IMR-90 (cell line): ENCODE results near the gene RSRC1. TPM values are rescaled to one million over a fixed set of nuclear protein-coding genes. Genes with fewer than 3 reads are reported as not detected.

Experiments used
- ATAC-seq: fragments of 200-7000 bp; cut with Tn5 transposase; 2 replicates; pipeline ENCODE4 v1.9.1; 2020; ENCODE audit warnings: low read depth, mild to moderate bottlenecking, moderate library complexity
- BruUV-seq: library from RNA; stranded (reverse); fragments of 400-500 nt; replicated peaks from 2 replicates; lab custom pipeline; 2021; lab: Mats Ljungman, UMichigan
- CTCF ChIA-PET: fragments of 300-600 bp; formaldehyde crosslinking; extraction: SDS; loops from one replicate; lab custom pipeline; 2021; ENCODE audit warnings: antibody characterized with exemption; lab: Yijun Ruan, JAX
- POLR2A ChIA-PET: fragments of 300-600 bp; sonication (Branson Sonifier 250); formaldehyde crosslinking; loops from one replicate; lab custom pipeline; 2022; ENCODE audit warnings: antibody characterized with exemption; ENCODE audit not compliant: unreplicated experiment; lab: Charles Lee
- DNase-seq: peaks from one replicate; pipeline ENCODE4 v3.0.0; 2013
- H2AFZ ChIP-seq: replicated peaks from 2 replicates; pipeline ENCODE3; 2013; ENCODE audit warnings: low read length, mild to moderate bottlenecking; ENCODE audit not compliant: poor library complexity
- H2AK5ac ChIP-seq: 2 replicates; pipeline ENCODE4 v1.6.1; 2013; ENCODE audit warnings: low read depth, low read length, inconsistent platforms
- H2AK9ac ChIP-seq: replicated peaks from 2 replicates; pipeline ENCODE3; 2013; ENCODE audit warnings: mild to moderate bottlenecking, low read depth, low read length, moderate library complexity; ENCODE audit not compliant: poor library complexity
- H2BK120ac ChIP-seq: 2 replicates; pipeline ENCODE4 v1.6.1; 2013; ENCODE audit warnings: low read depth, low read length, inconsistent platforms
- H2BK15ac ChIP-seq: 3 replicates; pipeline ENCODE4 v1.6.1; 2013; ENCODE audit warnings: low read depth, low read length, inconsistent platforms
- H2BK20ac ChIP-seq: 2 replicates; pipeline ENCODE4 v1.6.1; 2013; ENCODE audit warnings: low read depth, mild to moderate bottlenecking, inconsistent platforms, low read length, moderate library complexity
- H2BK5ac ChIP-seq: 2 replicates; pipeline ENCODE4 v1.6.1; 2013; ENCODE audit warnings: mild to moderate bottlenecking, low read depth, low read length, inconsistent platforms; ENCODE audit not compliant: poor library complexity, severe bottlenecking
- H3K14ac ChIP-seq: replicated peaks from 2 replicates; pipeline ENCODE4 v1.6.1; 2013; ENCODE audit warnings: low read depth, low read length, inconsistent platforms
- H3K18ac ChIP-seq: 2 replicates; pipeline ENCODE4 v1.6.1; 2013; ENCODE audit warnings: low read depth, low read length, control low read depth
- H3K23ac ChIP-seq: 2 replicates; pipeline ENCODE4 v1.6.1; 2013; ENCODE audit warnings: low read depth, low read length, inconsistent platforms
- H3K27ac ChIP-seq: 2 replicates; pipeline ENCODE4 v1.5.1; 2013; ENCODE audit warnings: mild to moderate bottlenecking, control low read depth, low read length; ENCODE audit not compliant: insufficient read depth
- H3K27me3 ChIP-seq: 2 replicates; pipeline ENCODE4 v1.6.1; 2013; ENCODE audit warnings: low read length; ENCODE audit not compliant: control insufficient read depth, insufficient read depth
- H3K36me3 ChIP-seq: 2 replicates; pipeline ENCODE4 v1.6.1; 2013; ENCODE audit warnings: low read length, mixed read lengths; ENCODE audit not compliant: control insufficient read depth, insufficient read depth
- H3K4ac ChIP-seq: 2 replicates; pipeline ENCODE4 v1.6.1; 2013; ENCODE audit warnings: low read depth, low read length, inconsistent platforms
- H3K4me1 ChIP-seq: 2 replicates; pipeline ENCODE4 v1.6.1; 2013; ENCODE audit warnings: low read length, mixed read lengths; ENCODE audit not compliant: control insufficient read depth, insufficient read depth
- H3K4me2 ChIP-seq: 2 replicates; pipeline ENCODE4 v1.6.1; 2013; ENCODE audit warnings: low read depth, mild to moderate bottlenecking, control low read depth, low read length, moderate library complexity
- H3K4me3 ChIP-seq: 2 replicates; pipeline ENCODE4 v1.5.1; 2013; ENCODE audit warnings: low read depth, mild to moderate bottlenecking, control low read depth, low read length, moderate library complexity; ENCODE audit not compliant: insufficient read depth
- H3K56ac ChIP-seq: 2 replicates; pipeline ENCODE4 v1.6.1; 2013; ENCODE audit warnings: low read length, inconsistent platforms; ENCODE audit not compliant: insufficient read depth; ENCODE audit errors: extremely low read depth
- H3K79me1 ChIP-seq, 2 experiments: 2 replicates each; pipeline ENCODE4 v1.6.1; 2013; ENCODE audit warnings: low read length in 2 of 2, inconsistent platforms in 1 of 2, low read depth in 1 of 2
- H3K9ac ChIP-seq: 2 replicates; pipeline ENCODE4 v1.6.1; 2013; ENCODE audit warnings: low read depth, low read length, control low read depth
- H3K9me1 ChIP-seq: 2 replicates; pipeline ENCODE4 v1.6.1; 2013; ENCODE audit warnings: low read length, inconsistent platforms; ENCODE audit not compliant: insufficient read depth
- H3K9me3 ChIP-seq: 2 replicates; pipeline ENCODE4 v1.6.1; 2013; ENCODE audit warnings: low read length; ENCODE audit not compliant: control insufficient read depth, insufficient read depth
- H4K20me1 ChIP-seq: 2 replicates; pipeline ENCODE4 v1.6.1; 2013; ENCODE audit warnings: low read length, inconsistent platforms; ENCODE audit not compliant: insufficient read depth
- H4K5ac ChIP-seq: 2 replicates; pipeline ENCODE4 v1.6.1; 2013; ENCODE audit warnings: mild to moderate bottlenecking, low read depth, low read length, control low read depth
- H4K8ac ChIP-seq, 2 experiments: 2 replicates each; pipeline ENCODE4 v1.6.1; 2013; ENCODE audit warnings: low read depth in 2 of 2, low read length in 2 of 2, control low read depth in 1 of 2, inconsistent platforms in 1 of 2
- H4K91ac ChIP-seq: 2 replicates; pipeline ENCODE4 v1.6.1; 2013; ENCODE audit warnings: low read depth, low read length, inconsistent platforms; ENCODE audit not compliant: insufficient read depth
- BHLHE40 ChIP-seq: fragments of 150-350 bp; IDR thresholded peaks from 2 replicates; pipeline ENCODE4 v1.6.1; 2016; ENCODE audit warnings: mild to moderate bottlenecking, low read depth, low read length
- CEBPB ChIP-seq: IDR thresholded peaks from 2 replicates; pipeline ENCODE4 v1.6.1; 2012; ENCODE audit warnings: low read depth, low read length, improper control_type of control experiment
- CHD1 ChIP-seq: IDR thresholded peaks from 2 replicates; pipeline ENCODE4 v1.6.1; 2012; ENCODE audit warnings: low read depth, low read length, improper control_type of control experiment
- CTCF ChIP-seq: conservative IDR thresholded peaks from 2 replicates; pipeline ENCODE4 v1.5.1; 2012; ENCODE audit warnings: mild to moderate bottlenecking, low read depth, low read length, improper control_type of control experiment
- ELK1 ChIP-seq: fragments of 150-350 bp; IDR thresholded peaks from 2 replicates; pipeline ENCODE4 v1.6.1; 2016; ENCODE audit warnings: low read depth, mild to moderate bottlenecking, low read length, moderate library complexity, borderline replicate concordance
- FOS ChIP-seq: fragments of 150-350 bp; IDR thresholded peaks from 2 replicates; pipeline ENCODE4 v1.6.1; 2016; ENCODE audit warnings: low read depth, low read length
- MAFK ChIP-seq: IDR thresholded peaks from 2 replicates; pipeline ENCODE4 v1.6.1; 2012; ENCODE audit warnings: low read depth, low read length, improper control_type of control experiment
- MAZ ChIP-seq: IDR thresholded peaks from 2 replicates; pipeline ENCODE4 v1.6.1; 2012; ENCODE audit warnings: low read depth, mild to moderate bottlenecking, low read length, improper control_type of control experiment, moderate library complexity, borderline replicate concordance
- MXI1 ChIP-seq: IDR thresholded peaks from 2 replicates; pipeline ENCODE4 v1.6.1; 2012; ENCODE audit warnings: low read depth, mild to moderate bottlenecking, low read length, moderate library complexity, borderline replicate concordance
- NFE2L2 ChIP-seq: fragments of 150-350 bp; IDR thresholded peaks from 2 replicates; pipeline ENCODE4 v1.6.1; 2016; ENCODE audit warnings: low read depth, mild to moderate bottlenecking, low read length
- POLR2A ChIP-seq: IDR thresholded peaks from 2 replicates; pipeline ENCODE4 v1.6.1; 2012; ENCODE audit warnings: mild to moderate bottlenecking, low read depth, low read length
- RAD21 ChIP-seq: IDR thresholded peaks from 2 replicates; pipeline ENCODE4 v1.6.1; 2012; ENCODE audit warnings: low read length, improper control_type of control experiment
- RCOR1 ChIP-seq: IDR thresholded peaks from 2 replicates; pipeline ENCODE4 v1.6.1; 2012; ENCODE audit warnings: mild to moderate bottlenecking, low read length, improper control_type of control experiment; ENCODE audit not compliant: insufficient replicate concordance
- SMC3 ChIP-seq: fragments of 150-350 bp; IDR thresholded peaks from 2 replicates; pipeline ENCODE4 v1.6.1; 2016; ENCODE audit warnings: low read depth, mild to moderate bottlenecking, antibody characterized with exemption, low read length, moderate library complexity
- USF2 ChIP-seq: fragments of 150-350 bp; IDR thresholded peaks from 2 replicates; pipeline ENCODE4 v1.6.1; 2017; ENCODE audit warnings: mild to moderate bottlenecking, antibody characterized with exemption, low read length, low read depth
- WGBS, 2 experiments: methylation state at CpG; one replicate each; pipeline versions ENCODE4 v1.1.5 to v1.1.7; 2013; ENCODE audit warnings: missing lambda C conversion rate in 2 of 2; ENCODE audit not compliant: insufficient read length in 1 of 2; ENCODE audit errors: extremely low coverage in 2 of 2; 5-methylcytosine and 5-hydroxymethylcytosine counted together
- dilution Hi-C: fragments of 300-500 bp; cut with HindIII; formaldehyde crosslinking; loops from one replicate; pipeline ENCODE4 v1.14.3; 2018; ENCODE audit warnings: low sequenced_read_pairs; ENCODE audit not compliant: unreplicated experiment
- in situ Hi-C: fragments of 300-500 bp; cut with MboI; formaldehyde crosslinking; loops from 3 replicates; pipeline ENCODE4 v1.14.3; 2019; ENCODE audit warnings: low sequenced_read_pairs, inconsistent platforms, mixed read lengths
- intact Hi-C: fragments of 100-400 bp; cut with micrococcal nuclease; formaldehyde crosslinking; loops from 2 replicates; pipeline ENCODE4 v1.10.0; 2022
- polyA plus RNA-seq, 3 experiments: library from polyadenylated mRNA; depleted of rRNA; stranded (reverse); fragments of >200 nt; gene quantifications; 2 replicates each; pipeline ENCODE4 v1.2.3, GENCODE V29; 2012; ENCODE audit warnings: low replicate concordance in 1 of 3
- total RNA-seq: library from RNA; depleted of rRNA; stranded (reverse); fragments of >200 nt; gene quantifications from 2 replicates; pipeline ENCODE4 v1.2.3, GENCODE V29; 2012

Gene RSRC1
- total and polyA plus RNA-seq, 2 of the 4 experiments (the other 2 are of a cell fraction) = 3.8 to 41.8 TPM

GRCh38 chr3:158535918-158536317, 426.0 kb downstream of the RSRC1 start:
- H2BK5ac ChIP-seq = no peak overlapping the region
- H3K56ac ChIP-seq = no peak overlapping the region
- no peak overlapping the region for H2AK5ac ChIP-seq
- intact Hi-C loops (no loop called here), dilution Hi-C loops (no loop called here), in situ Hi-C loops (no loop called here)
- no peak overlapping the region for H3K4me2 ChIP-seq
- H2BK20ac ChIP-seq = no peak overlapping the region
- CTCF ChIA-PET = interaction anchor here (0.7 kb wide), 1 partner anchor 750 kb away, joined by 3 read pairs; no protein-coding TSS in a partner anchor
- no peak overlapping the region for H3K4ac ChIP-seq
- WGBS, 2 experiments = no CpG with 5 or more reads among the region's 2 CpGs
- no peak overlapping the region for H2AFZ ChIP-seq
- H3K79me1 ChIP-seq = no peaks in the 10 kb centered on the region
- H3K23ac ChIP-seq = no peak overlapping the region
- no peak overlapping the region for H3K27ac ChIP-seq
- no peak for ATAC-seq
- H3K9ac ChIP-seq = no peak overlapping the region
- no peaks in the 10 kb centered on the region for H3K9me3 ChIP-seq
- H3K27me3 ChIP-seq = no peaks in the 10 kb centered on the region
- H3K4me3 ChIP-seq = no peak overlapping the region
- no peaks in the 10 kb centered on the region for H4K20me1 ChIP-seq
- POLR2A ChIA-PET = no interaction called here
- H2AK9ac ChIP-seq = no peak overlapping the region
- H3K14ac ChIP-seq = no peak overlapping the region
- H2BK15ac ChIP-seq = no peak overlapping the region
- no peak for TF ChIP-seq MXI1
- TF ChIP-seq ELK1 = no peak
- TF ChIP-seq USF2 = no peak
- TF ChIP-seq CHD1 = no peak
- no peak for TF ChIP-seq FOS
- TF ChIP-seq MAFK = no peak
- TF ChIP-seq SMC3 = no peak
- TF ChIP-seq POLR2A = no peak
- no peak for TF ChIP-seq RAD21
- no peak for TF ChIP-seq NFE2L2
- TF ChIP-seq CTCF = no peak
- no peak for TF ChIP-seq CEBPB
- TF ChIP-seq RCOR1 = no peak
- no peak for TF ChIP-seq MAZ
- TF ChIP-seq BHLHE40 = no peak
- no peak overlapping the region for H3K18ac ChIP-seq
- no peaks in the 10 kb centered on the region for H3K9me1 ChIP-seq
- H4K8ac ChIP-seq = no peak overlapping the region
- H3K36me3 ChIP-seq = no peaks in the 10 kb centered on the region
- H4K91ac ChIP-seq = no peak overlapping the region
- no TSS peak for BruUV-seq
- no peak for DNase-seq
- no peak overlapping the region for H4K5ac ChIP-seq
- H2BK120ac ChIP-seq = no peak overlapping the region
- no peaks in the 10 kb centered on the region for H3K4me1 ChIP-seq
